ENCODE measurements around the gene PTPRM. TPM values are rescaled to one million over a fixed set of nuclear protein-coding genes. Genes with fewer than 3 reads are reported as not detected.

PTPRM gene
- total RNA-seq, 1 experiment from 2014 or later: 6.2 TPM

DNA sequence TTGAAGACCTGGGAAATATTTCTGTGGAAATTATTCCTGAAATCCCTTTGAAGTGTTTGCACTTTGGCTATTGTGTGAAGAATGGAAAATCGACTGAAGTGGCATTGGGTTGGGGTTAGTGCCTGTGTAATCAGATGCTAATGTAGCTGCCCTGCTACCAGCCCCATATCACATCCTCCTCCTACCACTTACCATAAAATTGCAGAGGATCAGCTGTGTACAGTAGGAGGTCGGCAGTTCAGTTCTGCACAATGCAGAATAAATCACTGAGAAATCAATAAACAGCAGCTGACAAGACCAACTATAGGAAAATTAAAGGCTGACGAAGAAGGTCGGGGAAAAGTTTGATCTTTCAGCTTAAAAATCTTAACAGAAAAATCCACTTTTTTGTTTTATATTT lies 440.9 kb downstream of the PTPRM start:
- Histone ChIP-seq H2BK5ac (ENCODE audit: insufficient read length, low read length) (no peak overlapping the region), H2BK20ac (ENCODE audit: low read depth, low read length, poor library complexity, severe bottlenecking) (no peak overlapping the region), H3K23ac (ENCODE audit: insufficient read length, low read depth, low read length) (no peak overlapping the region), H2BK15ac (ENCODE audit: low read depth, low read length) (no peak overlapping the region), H4K5ac (ENCODE audit: insufficient read length, low read depth, low read length) (no peak overlapping the region), H3K27me3 (ENCODE audit: insufficient read depth, low read length) (no peaks in the 10 kb centered on the region), H3K4ac (ENCODE audit: low read depth, low read length) (no peak overlapping the region), H4K8ac (replicated peaks; ENCODE audit: insufficient read length, low read depth, low read length) (no peak overlapping the region), H3K4me2 (ENCODE audit: insufficient read depth, insufficient read length, low read length) (no peak overlapping the region), H3K27ac (ENCODE audit: insufficient read length, low read depth, low read length) (no peak overlapping the region), H3K79me1 (ENCODE audit: insufficient read depth, low read depth, low read length, poor library complexity, severe bottlenecking) (no peaks in the 10 kb centered on the region), H3K4me1 (ENCODE audit: insufficient read depth, low read length) (peaks cover 7% of the 10 kb centered on the region), H3K9ac (ENCODE audit: extremely low read depth, insufficient read length, low read length) (no peak overlapping the region), H3K14ac (ENCODE audit: insufficient read depth, low read length) (no peak overlapping the region), H3K56ac (ENCODE audit: insufficient read length, low read depth, low read length) (no peak overlapping the region), H2AFZ (ENCODE audit: low read length) (no peak overlapping the region), H3K9me3 (ENCODE audit: control insufficient read depth, low read depth, low read length) (no peaks in the 10 kb centered on the region), H2BK12ac (ENCODE audit: insufficient read length, low read depth, low read length) (no peak overlapping the region), H4K91ac (ENCODE audit: insufficient read length, low read depth, low read length) (no peak overlapping the region), H2BK120ac (ENCODE audit: low read depth, low read length, poor library complexity, severe bottlenecking) (no peak overlapping the region), H3T11ph (ENCODE audit: low read length) (no peak overlapping the region), H3K79me2 (ENCODE audit: insufficient read depth, low read length) (no peaks in the 10 kb centered on the region), H2AK5ac (ENCODE audit: insufficient read length, low read length) (no peak overlapping the region), H3K23me2 (ENCODE audit: insufficient read length, low read depth, low read length, poor library complexity, severe bottlenecking) (no peaks in the 10 kb centered on the region), H3K18ac (ENCODE audit: insufficient read length, low read depth, low read length) (no peak overlapping the region), H4K20me1 (ENCODE audit: control insufficient read depth, insufficient read depth, insufficient read length) (no peaks in the 10 kb centered on the region)
- DNase-seq: no peak
- Mint-ChIP-seq H3K4me1 (peaks cover 34 to 37% of the 10 kb centered on the region in 2 experiments), H3K9me3 (no peaks in the 10 kb centered on the region), H3K27me3 (ENCODE audit: low read depth) (no peaks in the 10 kb centered on the region), H3K4me3 (no peak overlapping the region), H3K36me3 (ENCODE audit: insufficient read depth in 1 of 3, low read depth in 3 of 3) (no peaks in the 10 kb centered on the region), H3K27ac (no peak overlapping the region)
- no CpG with 5 or more reads among the region's 4 CpGs for WGBS (ENCODE audit: extremely low coverage, insufficient read length, low lambda C conversion rate)
- TF ChIP-seq CTCF (conservative IDR thresholded peaks at IDR 0.05): no peak
